VCaP (cell line): ENCODE data around the gene KANSL1.

Source experiments
- H3K27ac ChIP-seq: fragments of 450-650 bp; 2 replicates; pipeline ENCODE4 v1.5.1; 2017
- CTCF ChIP-seq: fragments of 450-650 bp; conservative IDR thresholded peaks from 2 replicates; pipeline ENCODE4 v1.5.1; 2017; ENCODE audit warnings: mild to moderate bottlenecking, moderate library complexity

The KANSL1 gene

GRCh38 chr17:45992175-45992574, 201.1 kb downstream of the KANSL1 start:
- H3K27ac ChIP-seq: no peak overlapping the region
- no peak for TF ChIP-seq CTCF

GRCh38 chr17:45991341-45991740, 201.9 kb downstream of the KANSL1 start:
- TF ChIP-seq CTCF: no peak
- no peak overlapping the region for H3K27ac ChIP-seq

- no peak overlapping the region for H3K27ac ChIP-seq
- TF ChIP-seq CTCF: no peak; the same call in 1 of the 2 replicates
Observed at GRCh38 chr17:45990886-45991285, 202.3 kb downstream of the KANSL1 start.

GRCh38 chr17:45989759-45990158, 203.5 kb downstream of the KANSL1 start:
- H3K27ac ChIP-seq: no peak overlapping the region
- TF ChIP-seq CTCF: no peak

GRCh38 chr17:45987706-45988105, 205.5 kb downstream of the KANSL1 start:
- no peak for TF ChIP-seq CTCF
- no peak overlapping the region for H3K27ac ChIP-seq

- H3K27ac ChIP-seq: no peak overlapping the region
- TF ChIP-seq CTCF: no peak
Observed at GRCh38 chr17:45986056-45986455, 207.2 kb downstream of the KANSL1 start.

- H3K27ac ChIP-seq: no peak overlapping the region
- no peak for TF ChIP-seq CTCF
Observed at GRCh38 chr17:45985447-45985846, 207.8 kb downstream of the KANSL1 start.

- no peak overlapping the region for H3K27ac ChIP-seq
- no peak for TF ChIP-seq CTCF
Observed at GRCh38 chr17:45984368-45984767, 208.9 kb downstream of the KANSL1 start.
